Activated naive CD8-positive, alpha-beta T cell (primary cell): ENCODE measurements around the gene TGIF2.

Experiments
- H3K27ac Mint-ChIP-seq: one replicate; pipeline ENCODE4 v1.8.0; 2021; ENCODE audit warnings: mixed read lengths
- H3K27me3 Mint-ChIP-seq: one replicate; pipeline ENCODE4 v1.8.0; 2021; ENCODE audit warnings: mixed read lengths
- H3K36me3 Mint-ChIP-seq: one replicate; pipeline ENCODE4 v1.8.0; 2021; ENCODE audit warnings: mixed read lengths
- H3K4me1 Mint-ChIP-seq: one replicate; pipeline ENCODE4 v1.8.0; 2021; ENCODE audit warnings: low read depth, mixed read lengths
- H3K4me3 Mint-ChIP-seq: one replicate; pipeline ENCODE4 v1.8.0; 2021; ENCODE audit warnings: mild to moderate bottlenecking, mixed read lengths
- H3K9me3 Mint-ChIP-seq: one replicate; pipeline ENCODE4 v1.8.0; 2021; ENCODE audit warnings: low read depth, mixed read lengths

The TGIF2 gene

DNA sequence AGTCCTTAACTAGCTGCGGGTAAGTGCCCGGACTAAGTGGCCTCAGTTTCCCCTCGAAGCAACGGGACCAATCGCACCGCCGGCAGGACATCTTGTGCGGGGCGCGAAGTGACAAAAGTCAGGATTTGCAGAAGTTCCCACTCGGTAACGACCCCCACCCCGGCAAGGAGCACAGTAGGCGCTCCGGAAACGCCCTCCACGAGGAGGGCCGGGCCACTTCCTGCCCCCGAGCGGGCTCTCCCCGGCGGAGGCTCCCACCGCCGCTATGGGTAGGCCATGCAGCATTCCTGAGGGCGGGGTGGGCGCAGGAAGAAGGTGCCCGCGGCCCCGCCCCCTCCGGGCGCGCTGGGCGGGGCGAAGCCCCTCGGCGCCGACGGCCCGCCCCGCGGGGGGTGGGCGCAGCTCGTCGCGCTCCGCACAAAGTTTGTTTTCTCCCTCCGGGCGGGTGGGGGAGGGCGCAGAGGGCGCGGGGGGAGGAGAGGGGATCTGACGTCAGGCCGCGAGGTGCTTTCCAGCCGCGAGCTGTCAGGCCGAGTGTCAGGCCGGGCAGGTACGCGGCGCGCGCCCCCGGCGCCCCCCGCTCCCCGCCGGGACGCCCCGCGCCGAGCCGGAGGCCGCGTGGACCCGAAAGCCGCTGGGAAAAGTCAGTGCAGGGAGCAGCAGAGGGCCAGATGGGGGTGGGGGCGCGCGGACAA, at the start of gene TGIF2:
Gene TGIF2 (plus strand): TSS at position 495 of the 695 bp plus-strand sequence. CDS start 5,178 bp downstream, outside the sequence.
- peak within 1 kb of the TSS; percentile 100 for H3K27ac Mint-ChIP-seq
- peaks cover 40% of the 10 kb centered on the region for H3K4me1 Mint-ChIP-seq
- no peaks in the 10 kb centered on the region for H3K9me3 Mint-ChIP-seq
- H3K27me3 Mint-ChIP-seq, result no peaks in the 10 kb centered on the region
- no peaks in the 10 kb centered on the region for H3K36me3 Mint-ChIP-seq
- peak within 1 kb of the TSS; percentile 100 for H3K4me3 Mint-ChIP-seq

DNA sequence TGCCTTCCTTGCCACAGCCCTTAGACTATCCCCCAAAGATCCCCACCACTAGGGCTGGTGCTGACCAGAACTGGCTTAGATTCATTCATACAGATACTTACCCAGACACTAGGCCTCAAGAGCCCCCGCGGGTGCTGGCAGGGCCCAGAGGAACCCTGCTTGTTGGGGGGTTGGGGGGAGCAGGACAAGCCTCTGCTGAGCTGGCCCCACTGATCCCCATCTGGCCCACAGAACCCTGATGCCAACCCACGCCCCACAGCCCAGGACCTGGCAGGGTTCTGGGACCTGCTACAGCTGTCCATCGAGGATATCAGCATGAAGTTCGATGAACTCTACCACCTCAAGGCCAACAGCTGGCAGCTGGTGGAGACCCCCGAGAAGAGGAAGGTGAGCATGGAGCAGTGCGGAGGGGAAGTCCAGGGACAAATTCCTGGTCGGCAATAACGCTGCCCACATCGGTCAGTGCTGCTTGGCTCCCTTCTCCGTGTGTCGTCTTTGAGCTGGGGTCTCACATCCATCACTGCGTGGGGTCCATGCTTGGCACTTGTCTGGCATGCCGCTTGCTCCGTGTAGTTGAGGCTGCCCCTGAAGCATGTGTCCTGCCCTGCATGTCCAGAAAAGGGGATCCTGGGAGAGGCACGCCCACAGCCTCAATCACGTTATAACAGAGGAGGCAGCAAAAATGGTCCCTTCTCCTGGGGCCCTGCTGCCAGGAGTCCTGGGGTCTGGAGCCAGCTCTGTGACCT, 47.6 kb upstream of the TGIF2 start:
- Mint-ChIP-seq H3K27ac (peak overlapping the region; percentile 58), H3K4me1 (no peaks in the 10 kb centered on the region), H3K36me3 (peaks cover 6% of the 10 kb centered on the region), H3K27me3 (no peaks in the 10 kb centered on the region), H3K4me3 (no peak overlapping the region), H3K9me3 (no peaks in the 10 kb centered on the region)

DNA sequence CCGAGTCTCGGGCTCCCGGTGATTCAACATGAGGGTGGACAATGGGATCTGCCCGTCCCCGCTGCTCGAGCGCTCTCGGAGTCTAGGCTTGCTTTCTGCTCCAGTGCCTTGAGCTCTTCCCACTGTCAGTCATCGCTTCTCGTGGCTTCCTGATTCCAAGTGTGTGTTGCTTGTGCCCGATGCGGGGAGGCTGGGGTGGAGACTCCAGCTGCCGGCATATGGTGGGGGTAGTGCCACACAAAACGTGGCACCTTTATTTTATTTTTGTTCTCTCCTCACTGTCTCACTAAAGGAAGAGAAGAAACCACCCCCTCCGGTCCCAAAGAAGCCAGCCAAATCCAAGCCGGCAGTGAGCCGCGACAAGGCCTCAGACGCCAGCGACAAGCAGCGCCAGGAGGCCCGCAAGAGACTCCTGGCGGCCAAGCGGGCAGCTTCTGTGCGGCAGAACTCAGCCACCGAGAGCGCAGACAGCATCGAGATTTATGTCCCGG, 46.8 kb upstream of the TGIF2 start:
- Mint-ChIP-seq H3K27ac (no peak overlapping the region), H3K4me1 (no peaks in the 10 kb centered on the region), H3K27me3 (no peaks in the 10 kb centered on the region), H3K36me3 (peaks cover 6% of the 10 kb centered on the region), H3K4me3 (no peak overlapping the region), H3K9me3 (no peaks in the 10 kb centered on the region)

DNA sequence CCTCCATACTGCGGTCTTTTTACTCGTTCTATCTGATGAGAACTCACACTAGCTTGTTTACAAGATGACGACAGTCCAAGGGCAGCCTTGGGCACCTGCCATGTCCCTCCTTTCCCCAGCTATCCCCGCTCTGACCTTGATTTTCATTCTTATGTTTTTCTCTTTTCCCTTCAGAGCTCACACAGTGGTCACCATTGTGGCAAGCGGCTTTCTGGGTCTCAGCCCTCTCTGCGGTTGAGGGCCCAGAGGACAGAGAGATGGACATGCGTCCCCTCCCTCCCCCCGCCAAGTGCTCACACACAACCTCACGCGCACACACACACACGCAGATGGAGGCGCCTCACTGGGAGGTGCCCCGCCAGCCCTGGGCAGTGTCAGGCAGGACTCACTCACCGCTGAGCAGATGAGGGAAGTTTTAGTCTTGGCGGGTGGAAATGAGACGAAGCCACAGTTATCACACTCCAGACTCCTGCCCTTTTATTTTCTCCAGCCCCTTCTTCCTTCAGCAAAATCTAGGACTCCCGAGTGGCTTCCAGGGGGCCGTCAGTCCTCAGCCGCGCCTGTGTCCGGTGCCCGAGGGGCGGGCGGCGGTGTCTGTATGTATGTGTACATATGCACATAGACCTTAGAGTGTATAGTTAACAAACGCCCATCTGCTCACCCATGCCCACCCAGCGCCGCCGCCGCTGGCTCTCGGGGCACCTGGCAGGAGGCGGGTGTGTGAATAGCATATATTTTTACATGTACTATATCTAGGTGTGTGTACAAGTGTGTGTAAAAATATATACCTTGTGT, 45.9 kb upstream of the TGIF2 start:
- H3K4me3 Mint-ChIP-seq, result no peak overlapping the region
- H3K4me1 Mint-ChIP-seq, result no peaks in the 10 kb centered on the region
- peaks cover 4% of the 10 kb centered on the region for H3K36me3 Mint-ChIP-seq
- no peaks in the 10 kb centered on the region for H3K27me3 Mint-ChIP-seq
- H3K9me3 Mint-ChIP-seq, result no peaks in the 10 kb centered on the region
- H3K27ac Mint-ChIP-seq, result no peak overlapping the region

- H3K27ac Mint-ChIP-seq, result no peak overlapping the region
- H3K36me3 Mint-ChIP-seq, result peaks cover 4% of the 10 kb centered on the region
- H3K4me3 Mint-ChIP-seq, result no peak overlapping the region
Observed at GRCh38 chr20:36528176-36528874, 45.1 kb upstream of the TGIF2 start.

DNA sequence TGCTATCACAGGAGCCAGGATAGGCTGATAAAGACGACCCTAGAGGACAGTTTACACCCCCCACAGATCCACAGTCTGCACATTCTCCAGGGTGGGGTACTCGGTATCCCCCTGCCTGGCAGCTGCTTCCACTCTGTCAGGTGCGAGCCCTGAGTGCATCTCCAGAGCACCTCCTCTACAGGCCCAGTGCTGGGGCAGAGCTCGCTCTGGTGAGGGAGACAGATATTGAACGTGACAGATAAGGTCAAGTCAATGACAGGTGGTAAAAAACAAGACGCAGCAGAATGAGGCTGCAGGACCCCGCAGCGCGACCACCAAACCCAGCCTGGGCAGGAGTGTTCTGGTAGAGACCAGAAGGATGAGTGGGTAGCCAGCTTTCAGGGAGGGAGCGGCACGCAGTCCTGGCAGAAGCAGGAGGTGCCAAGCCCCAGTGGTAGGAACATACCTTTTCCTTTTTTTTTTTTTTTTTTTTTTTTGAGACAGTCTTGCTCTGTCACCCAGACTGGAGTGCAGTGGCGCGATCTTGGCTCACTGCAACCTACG, 44.5 kb upstream of the TGIF2 start:
- H3K27ac Mint-ChIP-seq, result no peak overlapping the region
- no peak overlapping the region for H3K4me3 Mint-ChIP-seq
- no peaks in the 10 kb centered on the region for H3K27me3 Mint-ChIP-seq
- H3K9me3 Mint-ChIP-seq, result no peaks in the 10 kb centered on the region
- H3K4me1 Mint-ChIP-seq, result no peaks in the 10 kb centered on the region
- H3K36me3 Mint-ChIP-seq, result peaks cover 4% of the 10 kb centered on the region

More at GRCh38 chr20:36528176-36528874, 45.1 kb upstream of the TGIF2 start:
- no peaks in the 10 kb centered on the region for H3K9me3 Mint-ChIP-seq
- no peaks in the 10 kb centered on the region for H3K27me3 Mint-ChIP-seq
- H3K4me1 Mint-ChIP-seq, result no peaks in the 10 kb centered on the region

DNA sequence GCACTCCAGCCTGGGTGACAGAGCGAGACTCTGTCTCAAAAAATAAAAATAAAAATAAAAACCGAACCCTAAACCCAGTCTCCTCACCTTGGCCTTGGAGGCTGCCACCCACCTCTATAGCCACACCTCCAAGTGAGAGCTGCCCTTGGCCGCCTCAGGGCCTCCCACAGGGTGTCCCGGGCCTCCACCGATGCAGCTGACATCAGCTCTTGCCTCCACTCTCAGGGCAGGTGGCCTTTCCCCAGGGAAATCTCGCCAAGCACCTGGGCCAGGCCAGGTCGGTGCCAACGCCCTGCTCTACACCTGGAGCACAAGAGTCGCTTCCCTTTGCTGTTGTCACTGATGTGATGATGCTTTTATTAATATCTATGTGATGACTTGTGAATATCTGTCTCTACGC, 41.0 kb upstream of the TGIF2 start:
- Mint-ChIP-seq H3K9me3 (no peaks in the 10 kb centered on the region), H3K36me3 (peaks cover 1% of the 10 kb centered on the region), H3K4me1 (no peaks in the 10 kb centered on the region), H3K27me3 (no peaks in the 10 kb centered on the region), H3K27ac (no peak overlapping the region), H3K4me3 (no peak overlapping the region)

DNA sequence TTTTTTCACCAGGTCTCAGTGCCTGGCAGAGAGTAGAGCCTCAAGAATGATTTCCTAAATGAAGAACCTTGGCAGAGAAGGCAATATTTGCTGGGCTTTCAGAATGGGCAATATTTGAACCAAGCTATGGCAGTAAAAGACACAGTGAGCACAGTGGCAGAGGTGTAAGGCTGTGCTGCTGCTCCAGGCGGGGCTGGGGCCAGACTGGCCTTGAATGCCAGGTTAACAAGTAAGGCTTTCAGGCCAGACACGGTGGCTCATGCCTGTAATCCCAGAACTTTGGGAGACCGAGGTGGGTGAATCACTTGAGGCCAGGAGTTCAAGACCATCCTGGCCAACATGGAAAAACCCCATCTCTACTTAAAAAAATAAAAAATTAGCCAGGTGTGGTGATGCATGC, 40.6 kb upstream of the TGIF2 start:
- Mint-ChIP-seq H3K4me1 (no peaks in the 10 kb centered on the region), H3K36me3 (no peaks in the 10 kb centered on the region), H3K27me3 (no peaks in the 10 kb centered on the region), H3K4me3 (no peak overlapping the region), H3K9me3 (no peaks in the 10 kb centered on the region), H3K27ac (no peak overlapping the region)

GRCh38 chr20:36538026-36538722, 35.2 kb upstream of the TGIF2 start:
- Mint-ChIP-seq H3K4me3 (no peak overlapping the region), H3K27me3 (no peaks in the 10 kb centered on the region), H3K36me3 (no peaks in the 10 kb centered on the region), H3K9me3 (no peaks in the 10 kb centered on the region), H3K27ac (no peak overlapping the region), H3K4me1 (peaks cover 3% of the 10 kb centered on the region)

- H3K4me1 Mint-ChIP-seq, result peaks cover 4% of the 10 kb centered on the region
- H3K9me3 Mint-ChIP-seq, result no peaks in the 10 kb centered on the region
- H3K27ac Mint-ChIP-seq, result no peak overlapping the region
- H3K27me3 Mint-ChIP-seq, result no peaks in the 10 kb centered on the region
- no peak overlapping the region for H3K4me3 Mint-ChIP-seq
- no peaks in the 10 kb centered on the region for H3K36me3 Mint-ChIP-seq
Observed at GRCh38 chr20:36540551-36541211, 32.7 kb upstream of the TGIF2 start.

DNA sequence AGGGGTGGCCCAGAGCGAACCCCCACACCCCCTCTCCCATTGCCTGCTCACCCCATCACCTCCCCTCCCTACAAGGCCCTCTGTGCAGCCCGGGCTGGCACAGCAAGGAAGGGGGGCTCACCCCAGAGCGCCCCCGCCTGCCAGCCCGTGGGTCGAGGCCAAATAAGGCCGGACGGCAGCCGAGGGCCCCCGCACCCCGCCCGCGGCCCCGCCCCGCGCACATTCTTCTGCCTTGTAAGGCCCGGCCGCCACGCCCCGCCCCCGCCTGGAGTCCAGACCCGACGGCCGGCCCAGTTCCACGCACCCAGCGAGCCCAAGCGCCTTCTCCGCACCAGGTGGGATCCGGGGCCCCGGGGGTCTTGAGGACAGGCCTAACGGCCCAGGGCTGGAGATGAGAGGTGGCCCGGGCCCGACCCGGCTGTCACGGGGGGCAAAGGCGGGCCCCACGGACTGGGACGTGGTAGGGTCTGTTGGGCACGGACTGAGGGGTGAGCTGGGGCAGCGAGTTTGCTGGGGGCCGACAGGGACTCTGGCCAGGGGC, 32.1 kb upstream of the TGIF2 start, which contains the start of gene MYL9:
Gene MYL9 (plus strand): TSS at position 293 of the 541 bp plus-strand sequence. CDS start 3,366 bp downstream, outside the sequence.
- Mint-ChIP-seq H3K4me1 (peaks cover 4% of the 10 kb centered on the region), H3K4me3 (no peak within 1 kb of the TSS), H3K9me3 (no peaks in the 10 kb centered on the region), H3K27ac (no peak within 1 kb of the TSS), H3K36me3 (no peaks in the 10 kb centered on the region), H3K27me3 (no peaks in the 10 kb centered on the region)

GRCh38 chr20:36541768-36542488, 31.5 kb upstream of the TGIF2 start:
- Mint-ChIP-seq H3K4me1 (peaks cover 4% of the 10 kb centered on the region), H3K36me3 (no peaks in the 10 kb centered on the region), H3K27ac (no peak overlapping the region), H3K4me3 (no peak overlapping the region), H3K9me3 (no peaks in the 10 kb centered on the region), H3K27me3 (no peaks in the 10 kb centered on the region)
